Measurements from ENCODE around the gene SLC38A11. TPM values are rescaled to one million over a fixed set of nuclear protein-coding genes. Genes with fewer than 3 reads are reported as not detected.

Gene SLC38A11
- total and polyA plus RNA-seq, 2 of the 13 experiments (the other 11 are each of a cell fraction or from before 2014, with no cell fraction given), result 14.0 to 14.3 TPM

GRCh38 chr2:164887434-164888144 lies 67.7 kb downstream of the SLC38A11 start (continued):
- no peak for TF ChIP-seq IKZF4 (CRISPR knock-in tag; IDR thresholded peaks at IDR 0.05; ENCODE audit: borderline replicate concordance, low read depth, not compliant biosample characterization)
- peak; percentile 20 to 22; a peak in 1 of 4 replicates for TF ChIP-seq HMGXB4 (CRISPR knock-in tag; IDR thresholded peaks at IDR 0.05; ENCODE audit: borderline replicate concordance in 1 of 2, low read depth in 1 of 2)
- TF ChIP-seq ZFP90 (CRISPR knock-in tag; IDR thresholded peaks at IDR 0.05; ENCODE audit: borderline replicate concordance), result no peak
- TF ChIP-seq FOSL2 (CRISPR knock-in tag; IDR thresholded peaks at IDR 0.05), result peak; percentile 66; the same call in 1 of the 2 replicates
- TF ChIP-seq ZHX1 (CRISPR knock-in tag; IDR thresholded peaks at IDR 0.05; ENCODE audit: low read depth), result no peak
- TF ChIP-seq ATF7-NPFF (CRISPR knock-in tag; IDR thresholded peaks at IDR 0.05; ENCODE audit: low read depth), result no peak
- TF ChIP-seq SMARCE1 (IDR thresholded peaks at IDR 0.05; ENCODE audit: borderline replicate concordance), result no peak
- TF ChIP-seq HINFP (CRISPR knock-in tag; IDR thresholded peaks at IDR 0.05; ENCODE audit: low read depth), result no peak
- TF ChIP-seq ZNF574 (CRISPR knock-in tag; IDR thresholded peaks at IDR 0.05), result no peak
- no peak for TF ChIP-seq E2F1 (CRISPR knock-in tag; IDR thresholded peaks at IDR 0.05)
- no peak; the same call in 1 of the 2 replicates for TF ChIP-seq ZMAT3 (CRISPR knock-in tag; conservative IDR thresholded peaks at IDR 0.05)
- TF ChIP-seq TARDBP (CRISPR knock-in tag; IDR thresholded peaks at IDR 0.05), result peak; percentile 85; the same call in 1 of the 2 replicates
- TF ChIP-seq ZNF263 (CRISPR knock-in tag; IDR thresholded peaks at IDR 0.05), result no peak
- TF ChIP-seq SP1 (IDR thresholded peaks at IDR 0.05), result no peak
- no peak for TF ChIP-seq SP1 (CRISPR knock-in tag; IDR thresholded peaks at IDR 0.05)
- no peak for TF ChIP-seq CTCF (CRISPR knock-in tag; IDR thresholded peaks at IDR 0.05)

Measured in HepG2 (cell line).